GM12878 (cell line): ENCODE data around the gene CDKN2B-AS1. TPM values are rescaled to one million over a fixed set of nuclear protein-coding genes. Genes with fewer than 3 reads are reported as not detected.

Source experiments
- CHD2 ChIP-seq: IDR thresholded peaks from 2 replicates; pipeline ENCODE4 v1.6.1; 2011; ENCODE audit warnings: low read depth, low read length, improper control_type of control experiment, borderline replicate concordance
- CREM ChIP-seq: IDR thresholded peaks from 2 replicates; pipeline ENCODE4 v1.6.1; 2014; ENCODE audit warnings: antibody characterized with exemption, low read depth
- HDAC2 ChIP-seq: fragments of 200-600 bp; sonication (generic); IDR thresholded peaks from 2 replicates; pipeline ENCODE4 v1.6.1; 2017
- KAT2A ChIP-seq: conservative IDR thresholded peaks from 2 replicates; pipeline ENCODE4 v1.6.1; 2011; ENCODE audit warnings: low read depth, low read length; ENCODE audit not compliant: control insufficient read depth
- MEF2A ChIP-seq: IDR thresholded peaks from 2 replicates; pipeline ENCODE4 v1.6.1; 2011; ENCODE audit warnings: low read depth, mild to moderate bottlenecking, low read length, moderate library complexity; ENCODE audit not compliant: insufficient read depth
- SP1 ChIP-seq: IDR thresholded peaks from one replicate; pipeline ENCODE4 v1.6.1; 2011; ENCODE audit warnings: low read depth, low read length
- polyA plus RNA-seq, 11 experiments: library from polyadenylated mRNA; depleted of rRNA in 4 of 11; unstranded in 6 of 11; stranded (reverse) in 5 of 11; fragments of >200 nt; fragmentation: Nextera tagmentation in 4 of 11; fragmentation: Illumina TruSeq in 1 of 11; extraction: Ambion mirVana in 4 of 11; extraction: Trizol in 1 of 11; gene quantifications; 1 replicate in 1 of 11; 2 replicates in 10 of 11; pipeline versions ENCODE4 v1.2.1 to v1.2.3, GENCODE V29; 2011 to 2016; ENCODE audit warnings: inconsistent platforms in 2 of 11, missing spikeins in 2 of 11, low read depth in 1 of 11
- total RNA-seq, 4 experiments: library from RNA; depleted of rRNA in 3 of 4; stranded (reverse); fragments of >200 nt in 3 of 4; fragmentation: Illumina TruSeq in 1 of 4; extraction: Trizol in 1 of 4; gene quantifications; 2 replicates each; pipeline versions ENCODE4 v1.2.1 to v1.2.3, GENCODE V29; 2013 to 2021
- TF ChIP-seq, protein P1 (sequence below): fragments of 450-650 bp; IDR thresholded peaks from 2 replicates; pipeline ENCODE4 v1.6.1; 2018; ENCODE audit warnings: borderline replicate concordance, mild to moderate bottlenecking; ENCODE audit not compliant: partially characterized antibody
- TF ChIP-seq, protein P2 (sequence below): fragments of 450-650 bp; IDR thresholded peaks from 2 replicates; pipeline ENCODE4 v1.6.1; 2017; ENCODE audit warnings: mild to moderate bottlenecking, low read depth, inconsistent platforms; ENCODE audit not compliant: poor library complexity, severe bottlenecking

Gene CDKN2B-AS1
- total and polyA plus RNA-seq, 10 of the 15 experiments (the other 5 are each of a cell fraction or from before 2014, with no cell fraction given): 0.22 to 2.2 (median 1.0) TPM; not detected in 1

DNA sequence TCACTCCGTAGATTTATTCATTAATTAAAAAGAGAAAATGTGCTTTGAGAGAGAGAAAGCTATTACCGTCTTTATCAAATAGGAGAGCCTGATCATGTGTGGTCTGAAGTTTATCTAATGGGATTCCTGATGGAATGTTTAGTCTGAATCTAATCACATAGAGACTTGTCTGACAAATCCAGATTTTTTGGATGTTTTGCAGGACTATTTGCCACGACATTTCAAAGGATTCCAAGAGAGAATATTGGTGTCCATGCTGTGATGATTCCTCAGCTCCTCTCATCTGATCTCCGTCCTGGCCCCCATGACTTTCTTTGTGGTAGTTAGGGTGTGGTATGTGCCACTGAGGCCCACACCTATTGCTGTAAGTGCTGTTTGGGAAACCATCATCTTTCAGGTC, 34.6 kb downstream of the CDKN2B-AS1 start (continued):
- TF ChIP-seq, protein P1, sequence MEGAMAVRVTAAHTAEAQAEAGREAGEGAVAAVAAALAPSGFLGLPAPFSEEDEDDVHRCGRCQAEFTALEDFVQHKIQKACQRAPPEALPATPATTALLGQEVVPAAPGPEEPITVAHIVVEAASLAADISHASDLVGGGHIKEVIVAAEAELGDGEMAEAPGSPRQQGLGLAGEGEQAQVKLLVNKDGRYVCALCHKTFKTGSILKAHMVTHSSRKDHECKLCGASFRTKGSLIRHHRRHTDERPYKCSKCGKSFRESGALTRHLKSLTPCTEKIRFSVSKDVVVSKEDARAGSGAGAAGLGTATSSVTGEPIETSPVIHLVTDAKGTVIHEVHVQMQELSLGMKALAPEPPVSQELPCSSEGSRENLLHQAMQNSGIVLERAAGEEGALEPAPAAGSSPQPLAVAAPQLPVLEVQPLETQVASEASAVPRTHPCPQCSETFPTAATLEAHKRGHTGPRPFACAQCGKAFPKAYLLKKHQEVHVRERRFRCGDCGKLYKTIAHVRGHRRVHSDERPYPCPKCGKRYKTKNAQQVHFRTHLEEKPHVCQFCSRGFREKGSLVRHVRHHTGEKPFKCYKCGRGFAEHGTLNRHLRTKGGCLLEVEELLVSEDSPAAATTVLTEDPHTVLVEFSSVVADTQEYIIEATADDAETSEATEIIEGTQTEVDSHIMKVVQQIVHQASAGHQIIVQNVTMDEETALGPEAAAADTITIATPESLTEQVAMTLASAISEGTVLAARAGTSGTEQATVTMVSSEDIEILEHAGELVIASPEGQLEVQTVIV: no peak
- TF ChIP-seq CREM: no peak
- TF ChIP-seq HDAC2: no peak
- TF ChIP-seq MEF2A: no peak
- no peak for TF ChIP-seq SP1
- no peak for TF ChIP-seq KAT2A
- TF ChIP-seq, protein P2, sequence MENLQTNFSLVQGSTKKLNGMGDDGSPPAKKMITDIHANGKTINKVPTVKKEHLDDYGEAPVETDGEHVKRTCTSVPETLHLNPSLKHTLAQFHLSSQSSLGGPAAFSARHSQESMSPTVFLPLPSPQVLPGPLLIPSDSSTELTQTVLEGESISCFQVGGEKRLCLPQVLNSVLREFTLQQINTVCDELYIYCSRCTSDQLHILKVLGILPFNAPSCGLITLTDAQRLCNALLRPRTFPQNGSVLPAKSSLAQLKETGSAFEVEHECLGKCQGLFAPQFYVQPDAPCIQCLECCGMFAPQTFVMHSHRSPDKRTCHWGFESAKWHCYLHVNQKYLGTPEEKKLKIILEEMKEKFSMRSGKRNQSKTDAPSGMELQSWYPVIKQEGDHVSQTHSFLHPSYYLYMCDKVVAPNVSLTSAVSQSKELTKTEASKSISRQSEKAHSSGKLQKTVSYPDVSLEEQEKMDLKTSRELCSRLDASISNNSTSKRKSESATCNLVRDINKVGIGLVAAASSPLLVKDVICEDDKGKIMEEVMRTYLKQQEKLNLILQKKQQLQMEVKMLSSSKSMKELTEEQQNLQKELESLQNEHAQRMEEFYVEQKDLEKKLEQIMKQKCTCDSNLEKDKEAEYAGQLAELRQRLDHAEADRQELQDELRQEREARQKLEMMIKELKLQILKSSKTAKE: no peak
- TF ChIP-seq CHD2: no peak
